WTC11 (cell line): ENCODE measurements around the gene RAP2A. TPM values are rescaled to one million over a fixed set of nuclear protein-coding genes. Genes with fewer than 3 reads are reported as not detected.

ENCODE experiments used
- ATAC-seq: fragments of 200-7000 bp; cut with Tn5 transposase; 2 replicates; pipeline ENCODE4 v1.10.0; 2021; ENCODE audit warnings: mild to moderate bottlenecking, moderate library complexity
- CTCF ChIA-PET: fragments of 300-600 bp; sonication (Branson Sonifier 250); formaldehyde crosslinking; loops from one replicate; lab custom pipeline; 2021; ENCODE audit warnings: antibody characterized with exemption; lab: Charles Lee
- POLR2A ChIA-PET: fragments of 350-600 bp; sonication (Branson Sonifier 250); formaldehyde crosslinking; loops from one replicate; lab custom pipeline; 2021; ENCODE audit warnings: antibody characterized with exemption; lab: Charles Lee
- DNase-seq: peaks from one replicate; pipeline ENCODE4 v3.0.0; 2021; ENCODE audit warnings: low spot score
- H3K27ac Mint-ChIP-seq: 2 replicates; pipeline ENCODE4 v1.8.0; 2021; ENCODE audit warnings: mixed read lengths
- H3K27me3 Mint-ChIP-seq: 2 replicates; pipeline ENCODE4 v1.8.0; 2021; ENCODE audit warnings: low read depth, mild to moderate bottlenecking, moderate library complexity, mixed read lengths
- H3K36me3 Mint-ChIP-seq: 2 replicates; pipeline ENCODE4 v1.8.0; 2021; ENCODE audit warnings: mixed read lengths
- H3K4me1 Mint-ChIP-seq: 2 replicates; pipeline ENCODE4 v1.8.0; 2022; ENCODE audit warnings: mixed read lengths
- H3K4me3 Mint-ChIP-seq: 2 replicates; pipeline ENCODE4 v1.8.0; 2021; ENCODE audit warnings: mild to moderate bottlenecking, moderate library complexity, mixed read lengths
- H3K9me3 Mint-ChIP-seq: 2 replicates; pipeline ENCODE4 v1.8.0; 2021; ENCODE audit warnings: mixed read lengths
- CREB1 ChIP-seq: sonication (generic); formaldehyde crosslinking; IDR thresholded peaks from 2 replicates; pipeline ENCODE4 v1.8.0; 2023; ENCODE audit warnings: mild to moderate bottlenecking, missing genetic modification reagents
- ETV6 ChIP-seq: sonication (generic); formaldehyde crosslinking; IDR thresholded peaks from 2 replicates; pipeline ENCODE4 v1.8.1; 2022; ENCODE audit warnings: mild to moderate bottlenecking, missing genetic modification reagents
- IRF2 ChIP-seq: sonication (generic); formaldehyde crosslinking; IDR thresholded peaks from 2 replicates; pipeline ENCODE4 v1.8.0; 2022; ENCODE audit warnings: low read depth, missing genetic modification reagents, borderline replicate concordance
- JUN ChIP-seq: sonication (generic); formaldehyde crosslinking; IDR thresholded peaks from 2 replicates; pipeline ENCODE4 v1.8.0; 2023; ENCODE audit warnings: mild to moderate bottlenecking, missing genetic modification reagents
- KAT7 ChIP-seq: sonication (generic); formaldehyde crosslinking; IDR thresholded peaks from 2 replicates; pipeline ENCODE4 v1.8.1; 2023; ENCODE audit warnings: missing genetic modification reagents, mild to moderate bottlenecking, borderline replicate concordance
- MXD4 ChIP-seq: fragments of 250-450 bp; sonication (Bioruptor Pico); IDR thresholded peaks from 2 replicates; pipeline ENCODE4 v1.8.0; 2021; ENCODE audit warnings: mild to moderate bottlenecking, moderate library complexity, borderline replicate concordance
- NR1H2 ChIP-seq: sonication (generic); formaldehyde crosslinking; IDR thresholded peaks from 2 replicates; pipeline ENCODE4 v1.9.0; 2021; ENCODE audit warnings: mild to moderate bottlenecking, moderate library complexity, missing genetic modification reagents
- NR3C1 ChIP-seq: sonication (generic); formaldehyde crosslinking; conservative IDR thresholded peaks from 2 replicates; pipeline ENCODE4 v1.8.1; 2023; ENCODE audit warnings: low read depth, mild to moderate bottlenecking, missing genetic modification reagents
- SMAD3 ChIP-seq: sonication (generic); formaldehyde crosslinking; IDR thresholded peaks from 2 replicates; pipeline ENCODE4 v1.8.0; 2022; ENCODE audit warnings: missing genetic modification reagents, mild to moderate bottlenecking, borderline replicate concordance
- SOX15 ChIP-seq: fragments of 250-450 bp; sonication (Bioruptor Pico); IDR thresholded peaks from 2 replicates; pipeline ENCODE4 v1.9.0; 2021; ENCODE audit warnings: mild to moderate bottlenecking
- TEAD4 ChIP-seq: sonication (generic); formaldehyde crosslinking; IDR thresholded peaks from 2 replicates; pipeline ENCODE4 v1.8.0; 2022; ENCODE audit warnings: mild to moderate bottlenecking, missing genetic modification reagents
- ZBTB21 ChIP-seq: sonication (generic); formaldehyde crosslinking; IDR thresholded peaks from 2 replicates; pipeline ENCODE4 v1.8.1; 2023; ENCODE audit warnings: mild to moderate bottlenecking, missing genetic modification reagents, borderline replicate concordance
- ZNF232 ChIP-seq: sonication (generic); formaldehyde crosslinking; IDR thresholded peaks from 2 replicates; pipeline ENCODE4 v1.8.0; 2022; ENCODE audit warnings: mild to moderate bottlenecking, missing genetic modification reagents
- ZNF317 ChIP-seq: sonication (generic); formaldehyde crosslinking; IDR thresholded peaks from 2 replicates; pipeline ENCODE4 v1.8.1; 2023; ENCODE audit warnings: low read depth, mild to moderate bottlenecking, moderate library complexity, missing genetic modification reagents, borderline replicate concordance
- ZNF416 ChIP-seq: fragments of 250-450 bp; sonication (Bioruptor Pico); IDR thresholded peaks from 2 replicates; pipeline ENCODE4 v1.9.0; 2021; ENCODE audit warnings: mild to moderate bottlenecking, inconsistent platforms
- ZNF423 ChIP-seq: fragments of 250-450 bp; sonication (Bioruptor Pico); IDR thresholded peaks from 2 replicates; pipeline ENCODE4 v2.1.2; 2022; ENCODE audit warnings: mild to moderate bottlenecking, moderate library complexity
- total RNA-seq: library from RNA; stranded (reverse); gene quantifications from 3 replicates; pipeline ENCODE4 v1.2.3, GENCODE V29; 2021
- TF ChIP-seq, protein P1 (sequence below): sonication (generic); formaldehyde crosslinking; IDR thresholded peaks from 2 replicates; pipeline ENCODE4 v1.8.1; 2023; ENCODE audit warnings: mild to moderate bottlenecking, moderate library complexity, missing genetic modification reagents
- TF ChIP-seq, protein P2 (sequence below): fragments of 250-450 bp; sonication (Bioruptor Pico); IDR thresholded peaks from 2 replicates; pipeline ENCODE4 v1.9.0; 2021; ENCODE audit warnings: mild to moderate bottlenecking
- TF ChIP-seq, protein P3 (sequence below): sonication (generic); formaldehyde crosslinking; IDR thresholded peaks from 2 replicates; pipeline ENCODE4 v1.8.1; 2022; ENCODE audit warnings: mild to moderate bottlenecking, moderate library complexity, missing genetic modification reagents
- TF ChIP-seq, protein P4 (sequence below): sonication (generic); formaldehyde crosslinking; IDR thresholded peaks from 2 replicates; pipeline ENCODE4 v1.8.0; 2023; ENCODE audit warnings: missing genetic modification reagents, mild to moderate bottlenecking, borderline replicate concordance
- TF ChIP-seq, protein P5 (sequence below): sonication (generic); formaldehyde crosslinking; conservative IDR thresholded peaks from 2 replicates; pipeline ENCODE4 v1.8.1; 2023; ENCODE audit warnings: mild to moderate bottlenecking, low read depth, missing genetic modification reagents, moderate library complexity
- TF ChIP-seq, protein P6 (sequence below): sonication (generic); formaldehyde crosslinking; IDR thresholded peaks from 2 replicates; pipeline ENCODE4 v1.8.0; 2022; ENCODE audit warnings: mild to moderate bottlenecking, missing genetic modification reagents
- TF ChIP-seq, protein P7 (sequence below): sonication (generic); formaldehyde crosslinking; IDR thresholded peaks from 2 replicates; pipeline ENCODE4 v1.8.1; 2023; ENCODE audit warnings: mild to moderate bottlenecking, missing genetic modification reagents, moderate library complexity

RAP2A gene
- total RNA-seq, 1 experiment from 2014 or later: 39.0 TPM

DNA sequence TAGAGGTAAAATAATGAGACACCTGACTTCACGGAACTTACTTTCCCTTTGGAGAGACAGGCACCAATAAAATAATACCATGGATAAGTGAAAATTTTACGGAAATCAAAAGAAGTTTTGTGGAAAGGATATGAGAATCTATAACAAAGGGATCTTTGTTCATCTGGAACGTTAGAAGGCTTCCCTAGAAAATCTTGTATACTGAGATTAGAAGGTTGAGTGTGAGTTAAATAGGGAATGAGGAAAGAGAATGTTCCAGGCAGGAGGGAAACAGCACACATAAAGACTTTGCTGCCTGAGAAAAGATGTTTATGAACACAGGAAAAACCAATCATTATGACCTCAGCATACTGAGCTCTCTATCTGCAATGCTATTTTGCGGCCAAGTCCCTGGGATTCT is 19.6 kb upstream of the RAP2A start (continued):
- TF ChIP-seq JUN (CRISPR knock-in tag): no peak
- TF ChIP-seq, protein P1, sequence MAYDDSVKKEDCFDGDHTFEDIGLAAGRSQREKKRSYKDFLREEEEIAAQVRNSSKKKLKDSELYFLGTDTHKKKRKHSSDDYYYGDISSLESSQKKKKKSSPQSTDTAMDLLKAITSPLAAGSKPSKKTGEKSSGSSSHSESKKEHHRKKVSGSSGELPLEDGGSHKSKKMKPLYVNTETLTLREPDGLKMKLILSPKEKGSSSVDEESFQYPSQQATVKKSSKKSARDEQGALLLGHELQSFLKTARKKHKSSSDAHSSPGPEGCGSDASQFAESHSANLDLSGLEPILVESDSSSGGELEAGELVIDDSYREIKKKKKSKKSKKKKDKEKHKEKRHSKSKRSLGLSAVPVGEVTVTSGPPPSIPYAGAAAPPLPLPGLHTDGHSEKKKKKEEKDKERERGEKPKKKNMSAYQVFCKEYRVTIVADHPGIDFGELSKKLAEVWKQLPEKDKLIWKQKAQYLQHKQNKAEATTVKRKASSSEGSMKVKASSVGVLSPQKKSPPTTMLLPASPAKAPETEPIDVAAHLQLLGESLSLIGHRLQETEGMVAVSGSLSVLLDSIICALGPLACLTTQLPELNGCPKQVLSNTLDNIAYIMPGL: no peak
- TF ChIP-seq ZNF416: no peak

DNA sequence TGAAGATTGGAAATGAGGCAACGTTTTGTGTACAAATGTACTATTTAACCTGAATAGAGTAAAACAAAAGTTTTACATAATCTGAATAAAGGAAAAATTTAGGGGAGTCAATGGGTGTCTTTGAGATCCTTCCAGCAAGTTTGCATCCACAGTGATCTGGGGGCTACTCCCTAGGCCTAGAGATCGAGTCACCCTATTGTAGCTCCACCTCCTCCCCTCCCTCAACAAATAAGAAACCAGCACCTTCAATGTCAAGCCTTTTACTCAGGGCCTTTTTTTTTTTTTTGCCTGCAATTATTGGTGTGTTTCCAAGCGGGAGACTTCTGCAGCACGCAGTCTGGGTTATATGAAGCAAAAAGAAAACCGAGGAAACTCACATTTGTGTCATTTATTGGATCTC is 16.3 kb upstream of the RAP2A start:
- Mint-ChIP-seq H3K36me3 (no peaks in the 10 kb centered on the region), H3K9me3 (no peaks in the 10 kb centered on the region), H3K4me1 (peaks cover 22% of the 10 kb centered on the region), H3K27ac (no peak overlapping the region), H3K4me3 (no peak overlapping the region), H3K27me3 (no peaks in the 10 kb centered on the region)
- CTCF ChIA-PET: interaction anchor here (0.7 kb wide), 1 partner anchor 80 kb away, joined by 5 read pairs; no protein-coding TSS in a partner anchor
- TF ChIP-seq MXD4 (CRISPR knock-in tag): no peak
- TF ChIP-seq, protein P2, sequence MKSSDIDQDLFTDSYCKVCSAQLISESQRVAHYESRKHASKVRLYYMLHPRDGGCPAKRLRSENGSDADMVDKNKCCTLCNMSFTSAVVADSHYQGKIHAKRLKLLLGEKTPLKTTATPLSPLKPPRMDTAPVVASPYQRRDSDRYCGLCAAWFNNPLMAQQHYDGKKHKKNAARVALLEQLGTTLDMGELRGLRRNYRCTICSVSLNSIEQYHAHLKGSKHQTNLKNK (CRISPR knock-in tag): no peak
- TF ChIP-seq ZNF232 (CRISPR knock-in tag): no peak
- TF ChIP-seq KAT7: no peak
- no peak for TF ChIP-seq ZBTB21 (CRISPR knock-in tag)
- no peak for TF ChIP-seq ZNF423 (CRISPR knock-in tag)
- TF ChIP-seq NR1H2 (CRISPR knock-in tag): no peak
- TF ChIP-seq, protein P3, sequence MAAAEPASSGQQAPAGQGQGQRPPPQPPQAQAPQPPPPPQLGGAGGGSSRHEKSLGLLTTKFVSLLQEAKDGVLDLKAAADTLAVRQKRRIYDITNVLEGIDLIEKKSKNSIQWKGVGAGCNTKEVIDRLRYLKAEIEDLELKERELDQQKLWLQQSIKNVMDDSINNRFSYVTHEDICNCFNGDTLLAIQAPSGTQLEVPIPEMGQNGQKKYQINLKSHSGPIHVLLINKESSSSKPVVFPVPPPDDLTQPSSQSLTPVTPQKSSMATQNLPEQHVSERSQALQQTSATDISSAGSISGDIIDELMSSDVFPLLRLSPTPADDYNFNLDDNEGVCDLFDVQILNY (CRISPR knock-in tag): no peak
- no peak for TF ChIP-seq SMAD3
- TF ChIP-seq TEAD4 (CRISPR knock-in tag): no peak
- TF ChIP-seq, protein P4, sequence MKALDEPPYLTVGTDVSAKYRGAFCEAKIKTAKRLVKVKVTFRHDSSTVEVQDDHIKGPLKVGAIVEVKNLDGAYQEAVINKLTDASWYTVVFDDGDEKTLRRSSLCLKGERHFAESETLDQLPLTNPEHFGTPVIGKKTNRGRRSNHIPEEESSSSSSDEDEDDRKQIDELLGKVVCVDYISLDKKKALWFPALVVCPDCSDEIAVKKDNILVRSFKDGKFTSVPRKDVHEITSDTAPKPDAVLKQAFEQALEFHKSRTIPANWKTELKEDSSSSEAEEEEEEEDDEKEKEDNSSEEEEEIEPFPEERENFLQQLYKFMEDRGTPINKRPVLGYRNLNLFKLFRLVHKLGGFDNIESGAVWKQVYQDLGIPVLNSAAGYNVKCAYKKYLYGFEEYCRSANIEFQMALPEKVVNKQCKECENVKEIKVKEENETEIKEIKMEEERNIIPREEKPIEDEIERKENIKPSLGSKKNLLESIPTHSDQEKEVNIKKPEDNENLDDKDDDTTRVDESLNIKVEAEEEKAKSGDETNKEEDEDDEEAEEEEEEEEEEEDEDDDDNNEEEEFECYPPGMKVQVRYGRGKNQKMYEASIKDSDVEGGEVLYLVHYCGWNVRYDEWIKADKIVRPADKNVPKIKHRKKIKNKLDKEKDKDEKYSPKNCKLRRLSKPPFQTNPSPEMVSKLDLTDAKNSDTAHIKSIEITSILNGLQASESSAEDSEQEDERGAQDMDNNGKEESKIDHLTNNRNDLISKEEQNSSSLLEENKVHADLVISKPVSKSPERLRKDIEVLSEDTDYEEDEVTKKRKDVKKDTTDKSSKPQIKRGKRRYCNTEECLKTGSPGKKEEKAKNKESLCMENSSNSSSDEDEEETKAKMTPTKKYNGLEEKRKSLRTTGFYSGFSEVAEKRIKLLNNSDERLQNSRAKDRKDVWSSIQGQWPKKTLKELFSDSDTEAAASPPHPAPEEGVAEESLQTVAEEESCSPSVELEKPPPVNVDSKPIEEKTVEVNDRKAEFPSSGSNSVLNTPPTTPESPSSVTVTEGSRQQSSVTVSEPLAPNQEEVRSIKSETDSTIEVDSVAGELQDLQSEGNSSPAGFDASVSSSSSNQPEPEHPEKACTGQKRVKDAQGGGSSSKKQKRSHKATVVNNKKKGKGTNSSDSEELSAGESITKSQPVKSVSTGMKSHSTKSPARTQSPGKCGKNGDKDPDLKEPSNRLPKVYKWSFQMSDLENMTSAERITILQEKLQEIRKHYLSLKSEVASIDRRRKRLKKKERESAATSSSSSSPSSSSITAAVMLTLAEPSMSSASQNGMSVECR (CRISPR knock-in tag): no peak
- TF ChIP-seq NR3C1 (CRISPR knock-in tag): no peak
- TF ChIP-seq ETV6 (CRISPR knock-in tag): no peak
- TF ChIP-seq, protein P5, sequence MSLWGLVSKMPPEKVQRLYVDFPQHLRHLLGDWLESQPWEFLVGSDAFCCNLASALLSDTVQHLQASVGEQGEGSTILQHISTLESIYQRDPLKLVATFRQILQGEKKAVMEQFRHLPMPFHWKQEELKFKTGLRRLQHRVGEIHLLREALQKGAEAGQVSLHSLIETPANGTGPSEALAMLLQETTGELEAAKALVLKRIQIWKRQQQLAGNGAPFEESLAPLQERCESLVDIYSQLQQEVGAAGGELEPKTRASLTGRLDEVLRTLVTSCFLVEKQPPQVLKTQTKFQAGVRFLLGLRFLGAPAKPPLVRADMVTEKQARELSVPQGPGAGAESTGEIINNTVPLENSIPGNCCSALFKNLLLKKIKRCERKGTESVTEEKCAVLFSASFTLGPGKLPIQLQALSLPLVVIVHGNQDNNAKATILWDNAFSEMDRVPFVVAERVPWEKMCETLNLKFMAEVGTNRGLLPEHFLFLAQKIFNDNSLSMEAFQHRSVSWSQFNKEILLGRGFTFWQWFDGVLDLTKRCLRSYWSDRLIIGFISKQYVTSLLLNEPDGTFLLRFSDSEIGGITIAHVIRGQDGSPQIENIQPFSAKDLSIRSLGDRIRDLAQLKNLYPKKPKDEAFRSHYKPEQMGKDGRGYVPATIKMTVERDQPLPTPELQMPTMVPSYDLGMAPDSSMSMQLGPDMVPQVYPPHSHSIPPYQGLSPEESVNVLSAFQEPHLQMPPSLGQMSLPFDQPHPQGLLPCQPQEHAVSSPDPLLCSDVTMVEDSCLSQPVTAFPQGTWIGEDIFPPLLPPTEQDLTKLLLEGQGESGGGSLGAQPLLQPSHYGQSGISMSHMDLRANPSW: no peak
- TF ChIP-seq, protein P6, sequence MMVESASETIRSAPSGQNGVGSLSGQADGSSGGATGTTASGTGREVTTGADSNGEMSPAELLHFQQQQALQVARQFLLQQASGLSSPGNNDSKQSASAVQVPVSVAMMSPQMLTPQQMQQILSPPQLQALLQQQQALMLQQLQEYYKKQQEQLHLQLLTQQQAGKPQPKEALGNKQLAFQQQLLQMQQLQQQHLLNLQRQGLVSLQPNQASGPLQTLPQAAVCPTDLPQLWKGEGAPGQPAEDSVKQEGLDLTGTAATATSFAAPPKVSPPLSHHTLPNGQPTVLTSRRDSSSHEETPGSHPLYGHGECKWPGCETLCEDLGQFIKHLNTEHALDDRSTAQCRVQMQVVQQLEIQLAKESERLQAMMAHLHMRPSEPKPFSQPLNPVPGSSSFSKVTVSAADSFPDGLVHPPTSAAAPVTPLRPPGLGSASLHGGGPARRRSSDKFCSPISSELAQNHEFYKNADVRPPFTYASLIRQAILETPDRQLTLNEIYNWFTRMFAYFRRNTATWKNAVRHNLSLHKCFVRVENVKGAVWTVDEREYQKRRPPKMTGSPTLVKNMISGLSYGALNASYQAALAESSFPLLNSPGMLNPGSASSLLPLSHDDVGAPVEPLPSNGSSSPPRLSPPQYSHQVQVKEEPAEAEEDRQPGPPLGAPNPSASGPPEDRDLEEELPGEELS: no peak
- TF ChIP-seq ZNF317 (CRISPR knock-in tag): no peak
- no peak for TF ChIP-seq SOX15 (CRISPR knock-in tag)
- no peak for TF ChIP-seq IRF2 (CRISPR knock-in tag)
- TF ChIP-seq CREB1 (CRISPR knock-in tag): no peak
- TF ChIP-seq, protein P7, sequence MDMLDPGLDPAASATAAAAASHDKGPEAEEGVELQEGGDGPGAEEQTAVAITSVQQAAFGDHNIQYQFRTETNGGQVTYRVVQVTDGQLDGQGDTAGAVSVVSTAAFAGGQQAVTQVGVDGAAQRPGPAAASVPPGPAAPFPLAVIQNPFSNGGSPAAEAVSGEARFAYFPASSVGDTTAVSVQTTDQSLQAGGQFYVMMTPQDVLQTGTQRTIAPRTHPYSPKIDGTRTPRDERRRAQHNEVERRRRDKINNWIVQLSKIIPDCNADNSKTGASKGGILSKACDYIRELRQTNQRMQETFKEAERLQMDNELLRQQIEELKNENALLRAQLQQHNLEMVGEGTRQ: no peak
- POLR2A ChIA-PET: interaction anchor here (0.7 to 1.2 kb wide), 2 partner anchors 15 to 44 kb away, joined by 3 to 4 read pairs; no protein-coding TSS in a partner anchor
- DNase-seq: no peak
- ATAC-seq: peak; percentile 76
